Measurements from ENCODE around the gene MED20.
A peak's percentile ranks its signal among the peaks of the same experiment; 100 is the strongest.

MED20 gene

DNA sequence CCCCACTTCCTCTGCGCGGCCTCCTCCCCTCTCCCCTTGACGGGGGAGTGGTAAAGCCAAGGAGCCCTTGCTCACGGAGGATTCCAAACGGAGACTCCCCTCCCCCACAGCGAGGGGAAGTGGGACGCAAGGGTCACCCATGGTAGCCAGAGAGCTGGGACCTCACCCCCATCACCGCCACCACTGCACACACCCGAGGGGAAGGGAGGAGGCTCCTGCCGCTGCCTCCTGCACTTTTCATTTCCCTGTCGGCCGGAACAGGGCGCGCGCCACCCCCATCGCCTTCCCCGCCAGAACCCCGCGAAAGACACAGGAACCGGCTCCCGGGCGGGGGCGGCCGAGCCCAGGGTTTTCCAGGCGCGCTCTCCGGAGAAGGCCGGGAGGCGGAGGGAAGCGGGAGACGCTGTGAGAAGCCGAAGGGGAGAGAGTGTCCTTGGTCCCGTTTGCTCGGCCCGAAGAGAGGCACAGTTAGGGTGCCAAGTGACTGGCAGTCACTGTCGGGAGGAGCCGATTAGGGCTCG, 19.9 kb upstream of the MED20 start:
- peak; percentile 62 to 72 for DNase-seq

DNA sequence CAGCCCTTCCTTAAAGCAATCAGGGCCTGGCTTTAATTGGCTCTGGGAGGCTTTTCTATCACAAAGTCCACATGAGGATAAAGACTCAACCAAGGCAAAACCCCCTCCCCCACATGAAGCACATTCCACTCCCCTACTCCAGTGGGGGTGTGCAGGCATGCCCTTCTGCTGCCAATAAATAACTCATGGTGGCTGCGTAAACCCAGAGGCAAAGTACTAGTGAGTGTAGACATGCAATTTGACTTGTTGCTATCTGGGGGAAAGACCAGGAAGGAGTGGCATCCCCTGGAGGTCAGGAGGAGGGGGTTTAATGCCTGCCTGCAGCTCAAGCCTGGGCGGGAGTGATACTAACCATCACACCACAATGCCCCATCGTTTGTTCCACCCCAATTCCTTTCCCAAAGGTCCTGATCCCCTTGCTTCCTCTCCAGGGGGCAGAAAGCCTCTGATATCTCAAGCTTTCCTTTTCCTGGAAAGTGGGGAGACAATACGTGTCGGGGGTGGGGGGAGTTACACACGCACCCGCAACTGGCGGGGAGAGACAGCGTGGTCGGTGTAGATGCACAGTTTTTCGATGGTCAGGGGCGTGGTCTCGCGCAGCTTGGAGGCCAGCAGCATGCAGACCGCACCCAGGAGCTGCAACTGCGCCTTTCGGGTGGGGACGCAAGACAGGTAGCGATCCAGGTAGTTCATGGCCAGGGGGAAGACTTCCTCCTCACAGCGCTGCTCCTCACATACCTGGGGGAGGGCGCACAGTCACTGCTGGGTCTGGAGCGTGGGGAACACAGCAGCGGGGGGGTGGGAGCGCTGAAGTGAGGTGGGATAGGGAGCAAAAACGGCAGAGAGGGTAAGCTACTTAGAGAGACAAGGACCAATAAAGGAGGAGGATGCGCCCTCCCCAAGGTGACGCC, 19.2 kb upstream of the MED20 start:
- DNase-seq: peak; percentile 67 to 75

DNA sequence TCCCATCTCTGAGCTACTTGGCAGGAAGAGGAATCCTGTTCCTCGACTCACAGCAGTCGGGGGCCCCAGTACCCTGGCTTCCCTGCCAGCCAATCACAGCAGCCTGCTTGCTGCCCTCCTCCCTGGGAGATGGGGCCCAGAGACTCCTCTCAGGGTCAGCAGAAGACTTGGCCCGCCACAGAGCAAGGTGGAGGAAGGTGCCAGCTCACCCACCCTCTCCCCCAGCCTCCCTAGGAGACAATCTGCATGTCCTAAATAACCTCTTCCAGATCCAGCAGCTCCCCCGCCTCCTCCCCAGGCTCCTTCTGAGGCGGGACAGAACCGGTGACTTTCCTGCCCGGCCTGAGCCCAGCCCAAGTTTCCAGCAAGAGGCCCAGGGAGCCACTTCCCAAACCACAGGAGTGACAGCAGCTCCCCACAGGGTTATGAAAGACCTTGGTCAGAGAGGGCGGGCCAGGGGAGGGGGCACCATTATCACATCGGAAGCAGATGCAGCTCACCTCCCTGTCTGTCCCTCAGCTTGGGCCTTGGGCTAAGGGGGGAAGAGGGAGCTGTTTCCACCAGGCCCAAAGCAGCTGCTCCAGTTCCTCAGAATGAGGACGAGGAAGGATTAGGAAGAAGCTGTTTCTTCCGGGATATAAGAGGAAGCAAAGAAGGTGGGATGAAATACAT, 18.4 kb upstream of the MED20 start:
- DNase-seq: peak; percentile 66 to 75

DNA sequence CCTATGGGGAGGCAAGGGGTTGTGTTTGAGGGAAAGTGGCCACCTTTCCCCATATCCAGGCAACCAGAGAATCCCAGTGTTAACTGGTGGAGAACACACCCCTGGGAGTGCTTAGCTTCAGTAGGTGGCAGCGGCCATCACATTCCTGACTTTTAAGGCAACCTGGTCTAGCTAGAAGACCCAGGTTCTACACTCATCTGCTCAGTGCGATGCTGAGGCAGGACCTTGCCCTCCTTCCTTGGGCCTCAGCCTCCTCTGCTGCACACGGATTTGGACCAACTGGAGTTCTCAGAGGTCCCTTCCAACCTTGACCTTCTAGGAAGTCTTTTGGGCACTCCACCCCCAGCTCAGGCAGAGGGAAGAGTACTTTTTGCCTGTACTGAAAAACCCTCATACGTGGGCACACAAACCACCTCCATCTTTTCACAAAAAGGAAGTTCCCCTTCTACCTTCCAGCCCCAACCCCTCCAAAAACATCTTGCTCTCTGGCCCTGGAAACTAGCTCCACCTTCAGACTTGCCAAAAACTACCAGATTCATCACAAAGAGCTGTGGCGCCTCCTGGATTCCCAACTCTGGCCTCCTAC, 17.7 kb upstream of the MED20 start:
- no peak for DNase-seq

DNA sequence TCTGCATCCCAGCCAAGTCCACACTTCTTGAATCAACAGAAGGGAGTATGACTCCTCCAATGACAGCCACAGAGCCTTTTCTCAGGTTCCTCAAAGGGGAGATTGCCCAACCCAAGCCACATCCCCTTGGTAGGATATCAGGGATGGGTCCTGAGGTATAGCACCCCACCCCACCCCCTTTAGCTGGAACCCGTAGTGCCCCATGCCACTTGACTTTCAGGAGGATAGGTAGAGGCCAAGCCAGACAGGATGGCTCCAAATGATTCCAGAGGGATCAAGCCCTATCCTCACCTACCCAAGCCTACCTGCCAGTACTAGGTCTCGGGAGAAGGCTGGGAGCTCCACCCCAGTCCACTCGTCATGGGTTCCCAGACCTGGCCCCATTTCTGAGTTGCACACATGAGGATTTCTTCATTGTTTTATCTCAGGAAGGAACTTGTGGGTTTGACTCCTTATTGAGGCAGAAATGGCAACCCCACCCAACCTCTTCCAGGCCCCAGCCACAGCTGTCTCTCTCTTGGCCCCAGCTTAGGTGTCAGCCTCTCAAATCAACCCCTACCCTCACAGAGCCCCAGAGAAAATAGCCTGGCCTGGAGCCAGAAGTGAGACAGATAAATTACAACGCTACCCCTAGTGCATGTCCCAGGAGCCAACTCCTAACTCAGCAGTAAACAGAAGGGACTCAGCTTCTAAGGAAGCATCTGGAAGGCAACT, 17.1 kb upstream of the MED20 start:
- peak in 1 of 2 experiments; percentile 33 for DNase-seq

DNA sequence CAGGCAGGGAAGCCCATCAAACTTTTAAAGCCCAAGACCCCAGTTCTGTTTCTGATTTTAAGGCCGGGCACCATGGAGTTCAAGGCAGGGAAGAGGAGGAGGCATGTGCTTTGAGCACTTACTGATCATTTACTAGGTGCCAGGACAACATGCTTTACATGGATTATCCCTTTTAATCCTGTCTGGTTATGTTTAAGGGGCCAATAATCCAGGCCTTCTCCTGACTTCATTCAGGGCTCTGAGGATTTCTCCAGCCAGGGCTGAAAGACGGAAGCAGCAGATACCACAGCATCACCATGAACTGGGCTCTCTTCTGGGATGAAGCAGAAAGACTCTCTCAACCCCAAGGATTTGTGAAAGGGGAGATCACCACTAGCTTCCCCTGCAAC, 16.5 kb upstream of the MED20 start:
- no peak for DNase-seq

DNA sequence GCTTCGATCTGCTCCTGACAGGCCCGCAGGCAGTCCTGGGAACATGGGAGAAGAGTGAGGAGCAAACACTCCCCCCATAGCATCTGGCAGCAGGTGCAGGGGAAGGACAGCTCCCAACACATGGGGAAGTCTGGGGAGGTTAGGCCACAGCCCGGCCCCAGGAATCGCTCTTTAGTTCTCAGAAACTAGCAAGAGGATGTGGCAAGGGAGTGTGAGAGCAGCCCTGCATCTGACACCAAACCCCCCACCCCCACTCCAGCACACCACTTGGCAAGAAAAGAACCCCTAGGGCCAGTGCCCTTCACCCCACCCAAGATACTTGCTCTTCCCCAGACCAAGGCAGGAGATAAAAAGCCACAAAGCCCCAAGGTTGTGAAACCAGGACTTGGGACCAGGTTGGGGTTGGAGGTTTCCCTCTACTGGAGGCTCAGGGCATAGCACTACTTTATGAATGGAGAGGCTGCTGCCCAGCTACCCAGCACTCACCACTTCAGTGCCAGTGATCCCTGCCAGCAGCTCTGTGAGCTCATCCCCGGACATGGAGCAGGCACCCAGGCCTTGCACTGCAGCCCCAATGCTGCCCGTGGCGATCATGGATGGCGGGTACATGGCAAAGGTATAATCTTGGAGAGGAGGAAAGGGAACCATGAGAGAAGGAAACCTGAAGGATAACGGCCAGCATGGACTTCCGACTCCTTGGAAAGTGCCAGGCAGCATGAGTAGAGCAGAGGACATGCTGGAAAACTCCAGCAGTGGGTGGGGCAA, 15.3 kb upstream of the MED20 start:
- DNase-seq: peak; percentile 73 to 80

DNA sequence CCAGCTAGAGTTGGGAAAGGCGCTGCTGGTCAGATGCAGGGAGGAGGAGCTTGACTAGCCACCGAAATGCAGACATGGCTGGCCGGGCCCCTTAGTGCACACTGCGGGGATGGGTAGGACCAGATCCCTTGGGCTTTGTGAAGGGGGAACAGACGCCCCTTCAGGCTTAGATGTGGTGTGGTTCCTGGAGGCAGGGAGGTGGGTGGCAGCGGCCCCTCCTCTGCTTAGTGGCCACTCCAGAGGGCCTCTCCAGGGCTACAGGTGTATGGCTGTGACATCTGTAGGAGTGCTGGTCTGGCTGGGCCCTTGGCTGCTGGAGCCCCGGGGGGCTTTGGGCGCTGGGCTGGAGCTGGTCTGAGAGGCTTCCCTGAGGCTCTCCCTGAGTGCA, 14.7 kb upstream of the MED20 start:
- no peak for DNase-seq

DNA sequence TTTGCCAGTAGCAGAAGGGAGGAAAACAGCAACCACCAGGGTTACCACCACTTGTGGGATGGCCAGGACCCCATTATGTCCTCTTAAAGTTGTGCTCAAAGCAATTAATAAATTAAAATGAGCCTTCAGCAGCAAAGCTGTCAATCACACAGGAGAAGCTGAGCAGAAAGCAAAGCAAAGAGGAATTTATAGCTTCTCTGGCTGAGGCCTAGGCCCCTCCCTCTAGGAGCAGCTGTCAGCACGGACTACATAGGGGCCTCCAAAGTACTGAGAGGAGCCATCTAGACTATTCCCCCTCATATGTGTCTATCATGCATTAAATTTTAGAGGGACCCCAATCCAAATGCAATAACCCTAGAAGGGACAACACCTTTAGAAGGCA, 14.2 kb upstream of the MED20 start:
- no peak for DNase-seq

DNA sequence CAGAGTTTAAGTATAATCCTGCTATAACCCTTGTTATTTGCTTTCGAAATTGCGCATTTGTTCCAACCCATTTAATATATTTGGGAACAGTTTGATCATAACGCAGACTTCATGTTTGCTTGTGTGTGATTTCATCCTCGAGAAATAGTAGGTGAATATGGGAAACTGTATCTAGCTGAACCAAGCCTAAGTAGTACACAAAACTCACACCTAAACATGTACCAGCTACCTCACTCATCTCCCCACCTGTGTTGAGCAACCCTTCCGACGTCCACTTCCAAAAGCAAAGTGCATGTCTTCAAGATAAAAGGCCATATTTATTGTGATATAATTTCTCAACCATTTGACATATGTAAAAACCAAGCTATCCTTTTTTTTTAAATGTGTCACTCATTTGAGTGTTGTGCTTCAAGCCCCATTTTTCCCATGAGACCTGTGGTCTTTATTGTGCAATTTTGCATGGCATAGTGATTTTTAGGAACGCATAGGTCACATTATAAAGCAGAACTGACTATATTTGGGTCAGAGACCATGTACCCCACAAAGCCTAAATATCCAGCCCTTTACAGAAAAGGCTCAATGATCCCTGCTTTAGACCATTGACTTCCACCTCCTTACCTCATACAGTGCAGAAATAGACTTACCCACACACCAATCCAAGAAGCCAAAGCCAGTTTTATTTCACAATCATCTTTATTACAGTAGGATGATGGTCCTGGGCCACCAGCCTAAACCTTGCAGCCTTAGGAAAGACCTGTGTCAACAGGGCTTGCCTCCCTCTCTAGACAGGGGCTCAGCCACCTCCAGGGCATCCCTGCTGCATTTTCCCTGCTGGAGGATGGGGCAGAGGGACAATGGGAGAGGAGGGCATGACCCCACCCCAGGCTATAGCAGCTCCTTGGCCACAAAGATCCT, 13.6 kb upstream of the MED20 start:
- no peak for DNase-seq

DNA sequence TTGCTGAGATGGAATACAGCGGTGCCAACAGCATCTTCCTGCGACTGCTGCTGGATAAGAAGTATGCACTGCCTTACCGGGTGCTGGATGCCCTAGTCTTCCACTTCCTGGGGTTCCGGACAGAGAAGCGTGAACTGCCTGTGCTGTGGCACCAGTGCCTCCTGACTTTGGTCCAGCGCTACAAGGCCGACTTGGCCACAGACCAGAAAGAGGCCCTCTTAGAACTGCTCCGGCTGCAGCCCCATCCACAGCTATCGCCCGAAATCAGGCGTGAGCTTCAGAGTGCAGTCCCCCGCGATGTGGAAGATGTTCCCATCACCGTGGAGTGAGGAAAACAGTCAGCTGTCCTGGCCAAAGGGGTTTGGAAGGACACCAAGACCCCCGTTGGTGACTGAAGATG, 11.4 kb upstream of the MED20 start:
- no peak for DNase-seq

DNA sequence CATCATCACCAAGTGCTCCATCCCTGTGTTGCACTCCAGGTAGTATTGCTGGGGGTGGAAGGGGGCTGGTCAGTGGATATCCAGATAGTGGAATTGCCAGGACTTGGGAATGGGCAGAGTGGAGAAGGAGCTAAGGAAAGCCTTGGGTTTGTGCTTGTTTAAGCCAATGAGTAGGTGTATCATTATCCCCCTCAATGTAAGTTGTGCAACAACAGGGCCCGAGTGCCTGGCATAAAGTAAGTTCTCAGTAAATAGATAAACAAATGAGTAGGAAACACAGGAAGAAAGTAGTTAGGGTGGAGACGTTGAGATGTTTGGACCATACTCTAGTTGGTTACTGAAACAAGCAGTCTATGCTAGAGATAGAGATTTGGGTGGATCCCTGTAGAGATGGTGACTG, 10.9 kb upstream of the MED20 start:
- DNase-seq: no peak

DNA sequence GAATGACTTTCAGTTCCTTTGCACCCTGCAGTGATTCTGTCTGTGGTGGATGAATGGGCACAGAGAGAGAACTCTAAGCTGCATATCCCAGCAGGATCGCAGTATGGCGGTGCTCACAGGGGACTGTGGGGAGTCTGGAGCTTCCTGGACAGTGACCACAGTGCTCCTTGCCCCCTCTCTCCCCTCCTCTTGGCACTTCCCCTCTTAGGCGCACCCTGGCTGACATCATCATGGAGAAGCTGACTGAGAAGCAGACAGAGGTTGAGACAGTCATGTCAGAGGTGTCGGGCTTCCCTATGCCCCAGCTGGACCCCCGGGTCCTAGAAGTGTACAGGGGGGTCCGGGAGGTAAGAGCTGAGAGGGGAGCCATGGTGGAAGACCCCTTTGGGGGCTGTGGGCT, 9.0 kb upstream of the MED20 start:
- no peak for DNase-seq

DNA sequence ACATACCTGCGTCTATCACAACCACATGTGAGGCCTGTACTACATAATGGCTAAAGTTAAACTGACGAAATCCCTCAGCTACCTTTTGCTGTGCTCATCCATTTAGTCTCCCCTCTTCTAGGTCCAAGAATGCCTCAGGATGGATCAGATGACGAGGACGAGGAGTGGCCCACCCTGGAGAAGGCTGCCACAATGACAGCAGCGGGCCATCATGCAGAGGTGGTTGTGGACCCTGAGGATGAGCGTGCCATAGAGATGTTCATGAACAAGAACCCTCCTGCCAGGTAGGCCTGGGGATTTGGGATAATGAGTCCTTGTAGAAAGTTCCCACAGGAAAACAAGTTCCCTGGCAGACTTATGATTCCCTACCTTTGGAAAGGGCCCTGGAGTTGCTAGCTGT, 6.3 kb upstream of the MED20 start:
- DNase-seq: no peak

DNA sequence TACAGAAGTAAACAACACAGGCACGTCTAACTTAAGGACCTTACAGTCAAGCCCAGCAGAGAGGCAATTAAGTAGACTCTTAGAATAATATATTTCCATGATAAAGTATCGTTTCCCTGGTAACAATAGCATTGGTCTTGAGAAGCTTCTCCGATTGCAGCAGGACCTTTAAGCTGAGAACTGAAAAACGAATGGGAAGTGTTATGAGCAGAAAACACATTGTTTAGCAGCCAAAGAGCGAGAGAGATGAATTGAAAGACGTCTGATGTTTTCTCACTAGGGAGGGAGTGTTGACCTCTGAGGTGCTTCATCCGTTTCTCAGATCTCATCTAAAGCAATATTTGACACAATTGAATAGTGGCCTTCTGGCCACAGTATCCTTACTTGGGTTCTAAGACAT, 1.2 kb upstream of the MED20 start:
- DNase-seq: no peak

DNA sequence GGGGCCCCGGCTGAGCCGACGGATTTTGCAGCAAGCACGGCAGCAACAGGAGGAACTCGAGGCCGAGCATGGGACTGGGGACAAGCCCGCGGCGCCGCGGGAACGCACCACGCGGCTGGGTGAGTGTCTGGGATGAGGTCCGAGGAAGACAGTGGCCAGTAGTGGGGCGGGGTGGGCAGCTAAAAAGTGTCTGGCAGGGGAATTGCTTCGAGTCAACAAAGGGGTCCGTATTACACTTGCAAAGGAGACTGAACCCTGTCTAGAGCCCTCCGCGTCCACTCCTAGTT, 716 bp upstream of the MED20 start:
- no peak for DNase-seq

DNA sequence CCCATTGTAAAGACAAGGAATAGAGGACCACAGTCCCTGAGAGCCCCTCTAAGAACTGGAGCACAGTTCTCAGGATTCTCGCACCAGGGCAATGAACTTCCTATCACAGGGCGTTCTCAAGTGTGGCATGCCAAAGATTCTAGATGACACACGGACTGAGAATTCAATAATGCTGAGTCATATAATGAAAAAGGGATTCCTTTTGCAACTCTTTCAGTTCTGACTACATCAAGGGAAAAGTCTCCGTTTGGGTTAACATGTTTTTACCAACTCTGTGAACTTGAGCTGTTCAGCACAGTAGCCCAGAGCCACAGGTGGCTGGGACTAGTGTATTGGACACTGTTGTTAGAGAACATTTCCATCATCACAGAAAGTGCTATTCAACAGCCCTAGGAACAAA, 3.4 kb downstream of the MED20 start:
- DNase-seq: no peak

DNA sequence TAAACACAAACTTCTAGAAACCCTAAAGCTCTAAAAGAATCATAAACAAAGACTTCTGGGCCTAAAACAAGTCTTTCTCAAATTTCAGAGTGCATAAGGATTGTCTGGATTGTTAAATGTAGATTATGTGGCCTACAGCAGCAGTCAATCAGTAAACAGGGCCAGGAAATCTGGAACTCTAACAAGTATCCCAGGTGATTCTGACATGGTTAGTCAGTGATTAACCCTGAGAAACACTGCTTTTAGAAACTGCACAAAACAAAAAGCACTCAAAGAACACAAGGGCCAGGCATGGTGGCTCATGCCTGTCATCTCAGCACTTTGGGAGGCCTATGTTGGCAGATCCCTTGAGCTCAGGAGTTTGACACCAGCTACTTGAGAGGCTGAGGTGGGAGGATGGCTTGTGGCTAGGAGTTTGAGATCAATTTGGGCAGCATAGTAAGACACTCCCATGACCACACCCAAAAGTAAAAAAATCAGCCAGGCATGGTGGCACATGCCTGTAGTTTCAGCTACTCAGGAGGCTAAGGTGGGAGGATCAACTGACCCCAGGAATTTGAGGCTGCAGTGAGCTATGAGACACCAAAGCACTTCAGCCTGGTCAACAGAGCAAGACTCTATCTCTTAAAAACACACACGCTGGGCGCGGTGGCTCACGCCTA, 5.9 kb downstream of the MED20 start:
- DNase-seq: no peak

DNA sequence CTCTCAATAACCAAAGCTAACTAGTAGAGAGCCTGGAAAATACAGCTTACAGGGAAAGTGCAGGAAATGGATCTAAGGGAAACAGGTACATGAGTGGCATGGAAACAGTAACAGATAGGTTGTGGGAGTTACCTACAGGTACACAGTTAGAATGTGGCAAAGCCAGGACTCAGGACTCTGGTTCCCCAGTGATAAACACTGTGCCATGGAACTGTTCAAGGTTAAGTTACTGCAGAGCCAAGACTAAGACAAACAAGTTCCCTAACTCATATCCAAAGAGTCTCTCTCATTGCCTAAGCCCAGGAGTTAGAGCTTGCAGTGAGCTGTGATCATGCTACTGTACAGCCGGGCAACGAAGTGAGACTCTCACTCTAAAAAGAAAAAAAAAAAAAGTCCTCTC, 6.6 kb downstream of the MED20 start:
- DNase-seq: no peak

DNA sequence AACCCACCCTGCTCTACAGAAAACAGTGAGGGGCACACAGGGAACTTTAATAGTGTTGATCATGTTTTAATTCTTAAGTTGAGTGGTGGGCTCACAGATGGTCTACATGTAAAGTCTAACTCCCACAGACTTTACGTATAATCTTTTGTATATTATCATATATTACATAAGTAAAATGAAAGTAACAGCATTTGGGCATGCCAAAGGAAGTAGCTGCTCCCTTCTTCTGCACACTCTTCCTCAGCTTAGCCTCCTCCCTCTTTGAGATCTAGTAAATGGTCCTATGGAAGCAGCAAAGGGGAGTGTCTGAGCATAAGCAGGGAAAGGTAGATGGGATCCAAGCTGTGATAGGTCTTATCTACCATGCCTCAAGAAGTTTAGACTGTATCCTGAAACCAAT, 11.2 kb downstream of the MED20 start:
- no peak for DNase-seq
